Mucosa of descending colon (tissue), 3 donors: ENCODE measurements around the gene PDCD4. TPM values are rescaled to one million over a fixed set of nuclear protein-coding genes. Genes with fewer than 3 reads are reported as not detected.

Source experiments
- ATAC-seq: fragments of 200-7000 bp; cut with Tn5 transposase; one replicate; pipeline ENCODE4 v1.9.1; 2020; ENCODE audit warnings: mild to moderate bottlenecking, moderate library complexity
- DNase-seq, 3 donors: peaks; one replicate each; pipeline ENCODE4 v3.0.0-alpha.2; 2020
- H3K36me3 ChIP-seq: fragments of 200-600 bp; one replicate; pipeline ENCODE4 v1.8.0; 2021; ENCODE audit warnings: low read depth, mild to moderate bottlenecking
- H3K4me1 ChIP-seq: fragments of 200-600 bp; one replicate; pipeline ENCODE4 v1.8.0; 2021; ENCODE audit warnings: low read depth, mild to moderate bottlenecking
- H3K4me3 ChIP-seq: fragments of 200-600 bp; one replicate; pipeline ENCODE4 v1.8.0; 2021; ENCODE audit warnings: mild to moderate bottlenecking
- H3K9me3 ChIP-seq: fragments of 200-600 bp; one replicate; pipeline ENCODE4 v1.8.0; 2021; ENCODE audit warnings: mild to moderate bottlenecking
- CTCF ChIP-seq: fragments of 200-600 bp; IDR thresholded peaks from one replicate; pipeline ENCODE4 v1.8.0; 2022; ENCODE audit warnings: antibody characterized with exemption, mild to moderate bottlenecking
- intact Hi-C, 2 donors: fragments of 100-400 bp; cut with DNase I in 1 of 2; cut with micrococcal nuclease in 1 of 2; formaldehyde crosslinking; loops; one replicate each; pipeline versions ENCODE4 v1.11.0 to v1.11.1; 2022; cut with DNase I, micrococcal nuclease
- total RNA-seq, 3 donors: library from RNA; stranded (reverse); fragmentation: NEBNext Ultra II Directional in 2 of 3; extraction: Animal tissue kit (Norgen Biotek cat#: 25700) in 2 of 3; gene quantifications; one replicate each; pipeline versions ENCODE4 v1.2.1 to v1.2.4, GENCODE V29; 2021 to 2023
- donor health status: DM: no; HTN: no; CAD: no; lungs with moderate emphysema.
- donor health status: DM: no; HTN: no; CAD: no.
- donor health status: DM: no; HTN: yes; CAD: no.

PDCD4 gene
- total RNA-seq, 3 donors from 2014 or later, result 290 to 605 (median 528) TPM

DNA sequence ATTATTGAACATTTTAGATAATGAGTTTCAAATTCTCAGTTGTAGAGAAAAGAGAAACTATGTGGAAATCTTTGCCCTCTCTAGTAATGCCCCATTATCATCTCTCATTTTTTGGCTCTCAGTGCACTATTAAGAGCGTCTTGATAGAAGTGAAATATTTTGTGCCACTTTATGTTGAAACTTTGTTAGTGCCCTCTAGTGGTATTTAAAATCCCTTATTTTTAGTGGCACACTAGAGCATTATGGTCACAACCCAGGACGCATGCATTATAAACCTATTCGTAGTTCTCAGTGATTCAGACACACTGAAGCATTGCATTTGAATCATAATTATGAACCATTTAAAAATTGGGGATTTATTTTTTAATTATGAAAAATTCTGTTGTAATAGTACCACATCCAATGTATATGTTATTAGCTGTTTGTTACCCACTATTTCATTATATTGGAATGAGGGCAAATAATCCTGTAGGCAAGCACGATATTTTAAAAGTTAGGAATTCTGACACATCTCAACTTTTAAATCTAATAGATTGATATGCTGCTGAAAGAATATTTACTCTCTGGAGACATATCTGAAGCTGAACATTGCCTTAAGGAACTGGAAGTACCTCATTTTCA lies 21.9 kb downstream of the PDCD4 start:
- peaks cover 5% of the 10 kb centered on the region for H3K4me1 ChIP-seq
- DNase-seq, result no peak

DNA sequence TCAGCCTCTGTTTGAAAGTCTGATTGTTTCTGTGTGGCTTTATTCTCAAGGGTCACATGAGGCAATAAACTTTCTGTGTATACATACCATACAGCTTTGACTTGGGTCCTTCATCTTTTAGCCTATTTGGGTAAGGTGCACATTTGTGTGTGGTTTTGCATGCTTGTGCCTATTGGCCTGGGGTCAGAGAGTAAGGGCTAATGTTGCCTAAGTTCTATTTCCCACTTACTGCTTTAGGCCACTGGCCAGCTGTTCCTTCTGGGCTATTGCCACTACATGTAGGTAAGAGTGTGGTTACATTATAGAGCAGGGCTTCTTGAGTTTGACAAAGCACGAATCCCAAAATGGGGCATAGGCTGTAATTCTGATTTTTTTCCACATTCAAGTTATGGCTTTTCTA lies 25.5 kb downstream of the PDCD4 start:
- intact Hi-C loops, result loop anchor here (10.0 kb wide), 2 partner anchors 152 to 312 kb away; no protein-coding TSS in a partner anchor
- Histone ChIP-seq H3K36me3 (peaks cover 21% of the 10 kb centered on the region), H3K4me1 (peaks cover 5% of the 10 kb centered on the region), H3K9me3 (no peaks in the 10 kb centered on the region), H3K4me3 (no peak overlapping the region)
- DNase-seq (no peak), ATAC-seq (no peak)
- no peak for TF ChIP-seq CTCF

More for the DNA sequence above, 21.9 kb downstream of the PDCD4 start:
- Histone ChIP-seq H3K36me3 (peaks cover 30% of the 10 kb centered on the region), H3K9me3 (no peaks in the 10 kb centered on the region), H3K4me3 (no peak overlapping the region)
- TF ChIP-seq CTCF, result no peak
- intact Hi-C loops, result loop anchor here (5.0 to 10.0 kb wide), 3 partner anchors 146 to 309 kb away; no protein-coding TSS in a partner anchor
- ATAC-seq, result peak; percentile 82

DNA sequence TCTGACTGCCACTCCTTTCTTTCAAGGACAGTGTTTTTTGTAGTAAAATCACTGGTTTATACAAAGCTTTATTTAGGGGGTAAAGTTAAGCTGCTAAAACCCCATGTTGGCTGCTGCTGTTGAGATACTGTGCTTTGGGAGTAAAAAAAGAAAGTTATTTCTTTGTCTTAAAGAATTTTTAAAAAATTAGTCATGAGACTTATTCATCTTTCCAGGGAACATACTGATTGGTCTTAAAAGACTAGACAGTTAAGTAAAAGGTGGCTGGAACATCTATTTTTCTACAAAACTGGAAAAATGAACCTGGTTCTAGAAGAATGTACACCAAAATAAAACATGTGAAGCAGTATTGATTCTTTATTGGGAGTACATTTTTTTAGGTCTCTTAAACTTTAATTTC lies 26.7 kb downstream of the PDCD4 start:
- no peak for ATAC-seq

GRCh38 chr10:110900983-110901382 lies 29.3 kb downstream of the PDCD4 start:
- TF ChIP-seq CTCF, result no peak
- ATAC-seq, result no peak
- Histone ChIP-seq H3K9me3 (no peaks in the 10 kb centered on the region), H3K36me3 (peaks cover 11% of the 10 kb centered on the region), H3K4me1 (no peaks in the 10 kb centered on the region), H3K4me3 (no peak overlapping the region)
- no peak for DNase-seq
- intact Hi-C loops, result no loop called here

More for the DNA sequence above, 26.7 kb downstream of the PDCD4 start:
- TF ChIP-seq CTCF, result no peak
- Histone ChIP-seq H3K36me3 (peaks cover 21% of the 10 kb centered on the region), H3K4me3 (no peak overlapping the region), H3K4me1 (peaks cover 4% of the 10 kb centered on the region), H3K9me3 (no peaks in the 10 kb centered on the region)
- intact Hi-C loops, result loop anchor here (10.0 kb wide), 2 partner anchors 154 to 314 kb away; no protein-coding TSS in a partner anchor
- no peak for DNase-seq

DNA sequence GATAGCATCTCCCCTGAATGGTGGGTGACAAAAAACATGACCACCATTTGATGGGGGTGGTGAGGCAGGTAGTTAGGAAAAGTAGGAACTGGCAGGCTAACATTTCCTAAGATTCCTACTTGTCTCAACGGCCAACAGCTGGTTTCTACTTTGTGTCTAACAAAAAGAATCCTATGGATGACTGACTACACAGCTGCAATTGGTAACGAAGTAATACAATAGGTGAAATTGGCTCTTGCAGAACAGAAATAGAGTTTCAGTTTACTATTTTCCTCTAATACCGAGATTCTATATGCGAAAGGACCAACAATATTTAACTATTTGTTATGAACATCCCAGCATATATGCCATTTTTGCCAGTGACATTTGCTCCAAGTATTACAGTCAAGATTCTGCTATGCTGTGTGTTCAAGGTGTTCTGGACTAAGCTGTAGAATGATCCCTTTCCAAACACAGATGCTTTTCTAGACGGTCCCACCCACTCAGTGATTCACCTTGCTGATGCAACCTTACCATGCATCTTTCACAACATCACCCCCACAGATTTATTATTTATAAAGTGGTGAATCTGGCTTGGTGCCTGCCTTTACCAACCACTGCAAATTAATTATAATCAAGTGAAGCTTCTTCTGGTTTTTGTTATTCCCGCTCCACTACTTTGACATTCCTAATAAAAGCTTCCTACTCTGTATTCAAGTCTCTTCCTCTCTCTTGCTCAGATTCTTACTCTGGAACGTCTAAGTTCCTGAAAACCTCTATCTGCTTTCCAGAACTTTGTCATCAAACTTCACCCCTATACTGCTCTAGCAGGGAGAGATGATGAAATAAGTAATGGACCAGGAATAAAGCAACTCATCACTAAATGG lies 30.5 kb downstream of the PDCD4 start:
- intact Hi-C loops, result no loop called here
- H3K4me3 ChIP-seq, result no peak overlapping the region
- DNase-seq (no peak), ATAC-seq (peak; percentile 41)
- no peaks in the 10 kb centered on the region for H3K4me1 ChIP-seq
- no peaks in the 10 kb centered on the region for H3K9me3 ChIP-seq
- no peak for TF ChIP-seq CTCF
- H3K36me3 ChIP-seq, result peaks cover 7% of the 10 kb centered on the region
